ENCODE data around the gene LIN9. TPM values are rescaled to one million over a fixed set of nuclear protein-coding genes. Genes with fewer than 3 reads are reported as not detected.
A peak's percentile ranks its signal among the peaks of the same experiment; 100 is the strongest.

The LIN9 gene
- total and polyA plus RNA-seq, 3 experiments from 2014 or later: 3.5 to 10.7 (median 10.0) TPM

DNA sequence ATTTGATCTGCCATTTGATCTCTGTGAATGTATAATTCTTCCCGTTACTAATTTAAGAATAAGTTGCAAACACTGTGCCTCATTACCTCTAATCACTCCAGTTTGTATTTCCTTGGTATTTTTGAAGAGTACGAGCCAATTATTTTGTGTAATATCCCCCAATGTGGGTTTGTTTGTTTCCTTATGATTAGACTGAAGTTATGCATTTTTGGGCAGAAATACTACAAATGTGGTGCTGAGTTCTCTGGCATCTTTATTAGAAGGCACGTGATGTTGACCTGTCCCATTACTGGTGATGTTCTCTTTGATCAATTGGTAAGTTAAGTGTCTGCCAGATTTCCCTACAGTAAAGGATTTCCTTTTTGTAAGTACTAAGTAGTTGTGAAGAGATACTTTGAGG is 75.2 kb downstream of the LIN9 start:
- CTCF ChIA-PET: no interaction called here
- H3K27ac Mint-ChIP-seq: no peak overlapping the region
- Histone ChIP-seq H3K27me3 (ENCODE audit: insufficient read depth, low read length, poor library complexity, severe bottlenecking) (no peaks in the 10 kb centered on the region), H3K4me1 (ENCODE audit: insufficient read depth, low read length) (no peaks in the 10 kb centered on the region), H3K27ac (ENCODE audit: low read depth, low read length) (no peak overlapping the region), H3K36me3 (ENCODE audit: insufficient read depth, low read length) (no peaks in the 10 kb centered on the region), H3K9me3 (ENCODE audit: low read length) (no peaks in the 10 kb centered on the region), H3K4me3 (ENCODE audit: low read length) (no peak overlapping the region)
- no peak overlapping the region for H3K4me3 Mint-ChIP-seq
- peaks cover 9 to 38% (median 13%) of the 10 kb centered on the region in 3 donors for H3K36me3 Mint-ChIP-seq
- POLR2A ChIA-PET: no interaction called here
- H3K9me3 Mint-ChIP-seq: no peaks in the 10 kb centered on the region
- no peaks in the 10 kb centered on the region for H3K4me1 Mint-ChIP-seq
- no peak for DNase-seq
- no peaks in the 10 kb centered on the region for H3K27me3 Mint-ChIP-seq

DNA sequence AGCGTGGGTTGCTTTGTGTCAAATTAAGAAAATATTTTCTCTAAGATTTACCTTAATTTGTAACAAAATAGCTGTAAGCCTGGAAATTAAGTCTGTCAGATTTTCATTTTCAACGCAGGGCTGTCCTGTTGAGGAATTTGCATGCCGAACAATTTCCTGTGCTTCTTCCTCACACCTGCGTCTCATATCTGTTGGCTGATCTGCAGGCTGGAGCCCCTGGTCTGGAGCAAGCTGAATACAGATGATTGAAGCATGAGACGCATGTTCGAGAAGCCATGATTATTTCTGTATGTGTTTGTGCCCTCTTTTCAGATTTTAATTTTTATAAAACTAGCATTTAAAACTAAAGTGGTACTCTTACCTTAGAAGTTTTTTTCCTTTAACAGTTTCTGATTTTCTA is 75.7 kb downstream of the LIN9 start:
- peaks cover 7 to 34% (median 10%) of the 10 kb centered on the region in 3 donors for H3K36me3 Mint-ChIP-seq
- ChIA-PET CTCF (no interaction called here), POLR2A (no interaction called here)
- H3K9me3 Mint-ChIP-seq: no peaks in the 10 kb centered on the region
- no peaks in the 10 kb centered on the region for H3K9me3 ChIP-seq (ENCODE audit: low read length)
- no peaks in the 10 kb centered on the region for H3K4me1 ChIP-seq (ENCODE audit: insufficient read depth, low read length)
- no peak overlapping the region for H3K27ac ChIP-seq (ENCODE audit: low read depth, low read length)
- no peak overlapping the region for H3K4me3 ChIP-seq (ENCODE audit: low read length)
- H3K4me3 Mint-ChIP-seq: no peak overlapping the region
- no peaks in the 10 kb centered on the region for H3K27me3 ChIP-seq (ENCODE audit: insufficient read depth, low read length, poor library complexity, severe bottlenecking)
- DNase-seq: no peak
- no peak overlapping the region for H3K27ac Mint-ChIP-seq
- H3K36me3 ChIP-seq (ENCODE audit: insufficient read depth, low read length): no peaks in the 10 kb centered on the region
- H3K27me3 Mint-ChIP-seq: no peaks in the 10 kb centered on the region
- no peaks in the 10 kb centered on the region for H3K4me1 Mint-ChIP-seq

DNA sequence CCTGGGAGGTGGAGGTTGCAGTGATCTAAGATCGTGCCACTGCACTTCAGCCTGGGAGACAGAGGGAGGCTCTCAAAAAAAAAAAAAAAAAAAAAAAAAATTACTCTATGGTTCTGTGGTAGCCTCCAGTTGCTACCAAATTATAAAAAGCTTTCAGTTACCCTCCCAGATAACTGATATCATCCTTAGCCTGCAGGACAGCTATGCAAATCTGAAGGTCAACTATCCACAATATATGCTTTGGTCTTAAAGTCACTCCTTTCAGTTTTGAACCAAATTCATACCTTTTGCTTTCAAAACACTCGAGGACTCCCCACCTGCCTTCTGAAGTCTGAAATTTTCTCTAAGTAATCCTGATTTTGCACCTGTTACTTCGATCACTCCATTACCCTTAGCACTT is 82.4 kb downstream of the LIN9 start:
- peaks cover 5% of the 10 kb centered on the region for H3K4me1 ChIP-seq (ENCODE audit: insufficient read depth, low read length)
- H3K27ac ChIP-seq (ENCODE audit: low read depth, low read length): no peak overlapping the region
- H3K9me3 ChIP-seq (ENCODE audit: low read length): no peaks in the 10 kb centered on the region
- Mint-ChIP-seq H3K27me3 (peaks cover 24 to 35% of the 10 kb centered on the region in 2 donors), H3K4me1 (peaks cover 7 to 8% (median 8%) of the 10 kb centered on the region in 3 donors), H3K9me3 (no peaks in the 10 kb centered on the region), H3K27ac (no peak overlapping the region), H3K4me3 (no peak overlapping the region), H3K36me3 (peaks cover 0 to 4% (median 0%) of the 10 kb centered on the region in 3 donors)
- H3K36me3 ChIP-seq (ENCODE audit: insufficient read depth, low read length): no peaks in the 10 kb centered on the region
- DNase-seq: no peak
- POLR2A ChIA-PET: no interaction called here
- no peak overlapping the region for H3K4me3 ChIP-seq (ENCODE audit: low read length)
- CTCF ChIA-PET: no interaction called here
- H3K27me3 ChIP-seq (ENCODE audit: insufficient read depth, low read length, poor library complexity, severe bottlenecking): peaks cover 7% of the 10 kb centered on the region

DNA sequence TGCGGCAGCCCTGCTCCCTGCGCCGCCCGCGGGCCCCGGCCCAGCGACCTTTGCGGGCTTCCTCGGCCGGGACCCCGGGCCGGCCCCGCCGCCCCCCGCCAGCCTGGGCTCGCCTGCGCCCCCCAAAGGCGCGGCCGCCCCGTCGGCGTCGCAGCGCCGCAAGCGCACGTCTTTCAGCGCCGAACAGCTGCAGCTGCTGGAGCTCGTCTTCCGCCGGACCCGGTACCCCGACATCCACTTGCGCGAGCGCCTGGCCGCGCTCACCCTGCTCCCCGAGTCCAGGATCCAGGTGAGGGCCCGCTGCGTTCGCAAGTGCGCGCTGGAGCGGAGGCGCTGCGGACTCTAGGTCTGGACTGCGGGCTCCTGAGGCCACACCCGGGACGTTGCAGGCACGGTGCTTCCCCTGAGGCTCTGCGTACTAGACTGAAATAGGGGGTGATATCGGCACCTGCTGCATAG is 85.1 kb downstream of the LIN9 start:
- Mint-ChIP-seq H3K4me3 (peak overlapping the region; percentile 56 to 88 (median 76)), H3K27ac (no peak overlapping the region), H3K4me1 (peaks cover 7 to 8% (median 8%) of the 10 kb centered on the region in 3 donors), H3K9me3 (no peaks in the 10 kb centered on the region), H3K36me3 (no peaks in the 10 kb centered on the region), H3K27me3 (peaks cover 24 to 35% of the 10 kb centered on the region in 2 donors)
- Histone ChIP-seq H3K27ac (ENCODE audit: low read depth, low read length) (no peak overlapping the region), H3K4me1 (ENCODE audit: insufficient read depth, low read length) (peaks cover 5% of the 10 kb centered on the region), H3K9me3 (ENCODE audit: low read length) (no peaks in the 10 kb centered on the region), H3K4me3 (ENCODE audit: low read length) (peak overlapping the region; percentile 49), H3K27me3 (ENCODE audit: insufficient read depth, low read length, poor library complexity, severe bottlenecking) (peaks cover 7% of the 10 kb centered on the region), H3K36me3 (ENCODE audit: insufficient read depth, low read length) (no peaks in the 10 kb centered on the region)
- POLR2A ChIA-PET: no interaction called here
- CTCF ChIA-PET: no interaction called here
- DNase-seq: peak in 2 of 5 donors; percentile 11 to 12

DNA sequence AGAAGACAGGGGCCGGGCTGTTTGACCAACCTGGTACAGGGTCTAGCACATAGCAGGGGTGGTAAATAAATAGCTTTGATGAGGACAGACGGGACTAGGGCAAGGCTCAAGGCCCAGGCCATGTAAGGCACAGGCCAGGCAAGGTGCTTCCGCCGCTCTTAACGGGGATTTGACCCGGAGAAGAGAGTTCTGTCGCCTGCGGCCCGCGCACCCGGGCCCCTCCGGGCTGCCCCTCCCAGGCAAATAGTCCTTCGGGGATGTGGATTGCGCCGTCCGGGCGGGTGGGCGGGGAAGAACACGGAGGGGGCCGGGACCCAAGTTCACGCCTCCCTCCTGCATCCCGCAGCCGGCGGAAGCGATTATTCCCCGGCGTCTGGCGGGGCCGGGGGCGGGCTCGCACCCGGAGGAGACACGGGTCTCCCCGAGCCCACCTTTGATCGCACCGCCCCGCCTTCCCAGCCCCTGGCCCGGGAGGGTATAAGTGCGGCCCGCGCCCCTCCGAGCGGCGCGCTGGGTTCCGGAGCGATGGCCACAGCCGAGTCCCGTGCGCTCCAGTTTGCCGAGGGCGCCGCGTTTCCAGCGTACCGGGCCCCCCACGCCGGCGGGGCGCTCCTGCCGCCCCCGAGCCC is 85.7 kb downstream of the LIN9 start, which contains the start of gene MIXL1:
Gene MIXL1, plus strand, starts transcription at position 508 of the 629 bp plus-strand sequence. Its CDS starts 18 bp downstream, at position 526.
- CTCF ChIA-PET: no interaction called here
- H3K4me1 Mint-ChIP-seq: peaks cover 7 to 8% (median 8%) of the 10 kb centered on the region in 3 donors
- peak within 1 kb of the TSS; percentile 63 to 88 (median 76) for H3K4me3 Mint-ChIP-seq
- Histone ChIP-seq H3K4me1 (ENCODE audit: insufficient read depth, low read length) (peaks cover 5% of the 10 kb centered on the region), H3K9me3 (ENCODE audit: low read length) (no peaks in the 10 kb centered on the region), H3K4me3 (ENCODE audit: low read length) (peak within 1 kb of the TSS; percentile 49), H3K27ac (ENCODE audit: low read depth, low read length) (no peak within 1 kb of the TSS), H3K27me3 (ENCODE audit: insufficient read depth, low read length, poor library complexity, severe bottlenecking) (peaks cover 7% of the 10 kb centered on the region), H3K36me3 (ENCODE audit: insufficient read depth, low read length) (no peaks in the 10 kb centered on the region)
- POLR2A ChIA-PET: no interaction called here
- no peaks in the 10 kb centered on the region for H3K9me3 Mint-ChIP-seq
- H3K27me3 Mint-ChIP-seq: peaks cover 24 to 35% of the 10 kb centered on the region in 2 donors
- DNase-seq: no peak
- no peaks in the 10 kb centered on the region for H3K36me3 Mint-ChIP-seq
- peak within 1 kb of the TSS in 1 of 8 donors; percentile 58 for H3K27ac Mint-ChIP-seq

DNA sequence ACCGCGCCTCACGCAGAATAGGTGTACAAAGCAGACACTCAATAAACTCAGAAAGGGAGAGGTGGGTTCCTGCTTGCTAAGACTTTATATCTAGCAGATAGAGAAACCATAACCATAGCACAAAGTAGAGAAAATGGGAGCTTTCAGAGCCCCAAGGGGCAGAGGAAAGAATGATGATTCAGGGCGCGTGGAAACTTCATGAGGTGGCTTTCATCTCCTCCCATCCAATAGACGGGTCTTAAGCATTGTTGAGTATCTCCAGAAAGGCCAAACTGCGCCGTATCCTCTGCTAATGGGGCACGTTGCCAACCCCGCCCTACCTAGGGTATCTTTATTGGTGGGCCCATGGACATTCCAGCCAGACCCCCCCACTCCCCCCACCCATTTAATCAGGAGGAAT is 86.3 kb downstream of the LIN9 start:
- H3K27me3 Mint-ChIP-seq: peaks cover 24 to 35% of the 10 kb centered on the region in 2 donors
- POLR2A ChIA-PET: no interaction called here
- H3K9me3 Mint-ChIP-seq: no peaks in the 10 kb centered on the region
- H3K4me3 Mint-ChIP-seq: peak overlapping the region; percentile 2 to 78 (median 63)
- CTCF ChIA-PET: no interaction called here
- H3K27me3 ChIP-seq (ENCODE audit: insufficient read depth, low read length, poor library complexity, severe bottlenecking): peaks cover 7% of the 10 kb centered on the region
- no peak overlapping the region for H3K4me3 ChIP-seq (ENCODE audit: low read length)
- H3K4me1 Mint-ChIP-seq: peaks cover 7 to 8% (median 8%) of the 10 kb centered on the region in 3 donors
- H3K36me3 Mint-ChIP-seq: no peaks in the 10 kb centered on the region
- H3K27ac ChIP-seq (ENCODE audit: low read depth, low read length): no peak overlapping the region
- H3K27ac Mint-ChIP-seq: peak overlapping the region in 1 of 8 donors; percentile 58
- no peaks in the 10 kb centered on the region for H3K36me3 ChIP-seq (ENCODE audit: insufficient read depth, low read length)
- DNase-seq: no peak
- H3K4me1 ChIP-seq (ENCODE audit: insufficient read depth, low read length): peaks cover 5% of the 10 kb centered on the region
- H3K9me3 ChIP-seq (ENCODE audit: low read length): no peaks in the 10 kb centered on the region

DNA sequence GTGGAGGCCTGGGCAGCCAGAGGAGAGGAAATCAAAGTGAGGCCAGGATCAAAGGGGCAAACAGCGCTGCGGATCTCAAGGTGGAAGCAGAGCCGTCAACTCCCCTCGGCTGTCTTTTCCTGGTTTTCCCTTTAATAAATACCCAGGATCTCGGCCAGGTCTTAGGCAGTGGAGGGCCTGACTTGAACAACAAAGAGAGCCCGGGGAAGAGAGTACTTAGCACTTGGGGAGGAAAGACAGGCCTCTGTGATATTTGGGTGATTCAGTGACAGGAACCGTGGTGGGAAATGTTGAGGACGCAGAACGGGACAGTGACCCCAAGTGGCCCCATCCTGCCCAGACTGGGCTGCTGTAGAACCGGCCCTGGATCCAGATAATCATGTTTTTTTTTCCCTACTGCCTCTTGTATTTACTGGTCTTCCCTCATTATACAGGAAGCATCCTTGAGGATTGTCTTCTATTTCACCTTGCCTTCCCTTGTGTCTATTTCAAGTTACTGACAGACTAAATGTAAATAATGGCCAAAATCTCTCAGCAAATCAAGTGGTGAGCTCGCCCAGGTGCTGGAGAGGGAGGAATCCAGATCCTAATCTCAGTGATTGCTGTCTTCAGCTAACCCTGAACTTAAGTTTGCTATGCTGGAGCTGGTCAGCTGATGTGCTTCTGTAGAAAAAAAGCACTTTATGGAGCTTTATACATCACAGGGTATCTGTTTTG is 88.3 kb downstream of the LIN9 start:
- Histone ChIP-seq H3K4me1 (ENCODE audit: insufficient read depth, low read length) (peaks cover 5% of the 10 kb centered on the region), H3K27ac (ENCODE audit: low read depth, low read length) (no peak overlapping the region), H3K9me3 (ENCODE audit: low read length) (no peaks in the 10 kb centered on the region), H3K4me3 (ENCODE audit: low read length) (no peak overlapping the region), H3K36me3 (ENCODE audit: insufficient read depth, low read length) (no peaks in the 10 kb centered on the region), H3K27me3 (ENCODE audit: insufficient read depth, low read length, poor library complexity, severe bottlenecking) (peaks cover 7% of the 10 kb centered on the region)
- CTCF ChIA-PET: no interaction called here
- no peaks in the 10 kb centered on the region for H3K36me3 Mint-ChIP-seq
- DNase-seq: no peak
- POLR2A ChIA-PET: no interaction called here
- no peak overlapping the region for H3K4me3 Mint-ChIP-seq
- H3K9me3 Mint-ChIP-seq: no peaks in the 10 kb centered on the region
- H3K27ac Mint-ChIP-seq: no peak overlapping the region
- peaks cover 21 to 24% of the 10 kb centered on the region in 2 donors for H3K27me3 Mint-ChIP-seq
- H3K4me1 Mint-ChIP-seq: peaks cover 7 to 8% (median 8%) of the 10 kb centered on the region in 3 donors

DNA sequence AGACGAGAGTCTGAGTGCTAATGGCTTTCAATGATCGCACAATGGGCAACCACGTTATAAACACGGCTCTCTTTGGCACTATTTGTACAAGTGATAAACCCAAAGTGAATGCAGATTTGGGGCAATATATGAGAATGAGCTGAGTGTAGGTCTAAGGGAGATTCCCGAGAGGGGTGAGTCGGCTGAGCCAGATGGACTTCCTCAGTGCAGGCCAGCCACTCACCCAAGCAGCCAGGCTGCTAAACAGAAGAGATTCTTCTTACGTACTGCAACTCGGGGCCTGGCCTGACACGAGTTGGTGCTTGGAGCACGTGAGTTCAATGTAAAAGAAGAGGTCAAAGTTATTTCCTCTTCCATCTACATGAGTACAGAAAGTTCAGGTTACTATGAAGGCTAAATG is 91.7 kb downstream of the LIN9 start:
- Mint-ChIP-seq H3K4me1 (no peaks in the 10 kb centered on the region), H3K36me3 (no peaks in the 10 kb centered on the region), H3K27me3 (peaks cover under 1 to 2% of the 10 kb centered on the region in 2 donors), H3K9me3 (no peaks in the 10 kb centered on the region), H3K4me3 (no peak overlapping the region), H3K27ac (no peak overlapping the region)
- H3K9me3 ChIP-seq (ENCODE audit: low read length): no peaks in the 10 kb centered on the region
- H3K4me1 ChIP-seq (ENCODE audit: insufficient read depth, low read length): no peaks in the 10 kb centered on the region
- no peaks in the 10 kb centered on the region for H3K36me3 ChIP-seq (ENCODE audit: insufficient read depth, low read length)
- POLR2A ChIA-PET: no interaction called here
- no peaks in the 10 kb centered on the region for H3K27me3 ChIP-seq (ENCODE audit: insufficient read depth, low read length, poor library complexity, severe bottlenecking)
- no peak overlapping the region for H3K4me3 ChIP-seq (ENCODE audit: low read length)
- no peak for DNase-seq
- CTCF ChIA-PET: no interaction called here
- no peak overlapping the region for H3K27ac ChIP-seq (ENCODE audit: low read depth, low read length)
